ENCODE results near the gene OR52A5.

Gene OR52A5

GRCh38 chr11:5115339-5115738 is 22.8 kb downstream of the OR52A5 start:
- no peak for TF ChIP-seq CTCF (conservative IDR thresholded peaks at IDR 0.05; ENCODE audit: low read depth)
- CTCF ChIA-PET, result no interaction called here
- POLR2A ChIA-PET (ENCODE audit: low non-redundant PET), result no interaction called here
- no peak overlapping the region for H3K27ac ChIP-seq
- DNase-seq (ENCODE audit: low spot score), result no peak

DNA sequence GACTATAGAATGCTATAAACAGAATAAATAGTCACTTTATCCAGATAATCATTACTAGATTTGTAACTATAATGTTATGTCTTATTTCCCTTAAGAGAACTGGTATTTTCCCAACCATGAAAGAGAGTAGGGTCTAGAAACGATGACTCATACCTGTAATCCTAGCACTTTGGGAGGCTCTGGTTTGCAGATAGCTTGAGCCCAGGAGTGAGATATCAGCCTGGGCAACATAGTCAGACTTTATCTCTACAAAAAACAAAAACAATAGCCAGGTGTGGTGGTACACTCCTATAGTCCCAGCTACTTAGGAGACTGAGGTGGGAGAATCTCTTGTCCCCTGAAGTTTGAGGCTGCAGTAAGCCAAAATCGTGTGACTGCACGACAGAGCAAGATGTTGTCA is 30.9 kb downstream of the OR52A5 start:
- H3K27ac ChIP-seq, result no peak overlapping the region
- POLR2A ChIA-PET (ENCODE audit: low non-redundant PET), result no interaction called here
- no peak for TF ChIP-seq CTCF (conservative IDR thresholded peaks at IDR 0.05; ENCODE audit: low read depth)
- DNase-seq (ENCODE audit: low spot score), result no peak
- CTCF ChIA-PET, result no interaction called here

DNA sequence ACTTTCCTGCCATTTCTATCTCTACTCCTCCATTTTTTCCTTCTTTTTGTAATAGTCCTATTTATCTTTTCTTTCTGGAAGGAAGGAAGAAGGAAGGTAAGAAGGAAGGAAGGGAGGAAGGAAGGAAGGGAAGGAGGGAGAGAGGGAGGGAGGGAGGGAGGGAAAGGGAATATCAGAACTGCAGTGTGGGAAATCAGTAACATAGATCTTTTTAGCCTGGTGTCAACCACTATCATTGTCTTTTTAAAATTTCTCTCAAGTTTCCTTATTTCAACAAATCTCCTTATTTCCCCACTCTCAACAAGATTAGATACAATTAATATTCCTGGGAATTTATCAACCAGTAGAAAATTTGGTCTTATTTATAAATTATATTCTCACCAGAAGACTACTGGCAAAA is 35.1 kb downstream of the OR52A5 start:
- H3K27ac ChIP-seq, result no peak overlapping the region
- TF ChIP-seq CTCF (conservative IDR thresholded peaks at IDR 0.05; ENCODE audit: low read depth), result no peak
- ChIA-PET CTCF (no interaction called here), POLR2A (ENCODE audit: low non-redundant PET) (no interaction called here)
- DNase-seq (ENCODE audit: low spot score), result no peak

DNA sequence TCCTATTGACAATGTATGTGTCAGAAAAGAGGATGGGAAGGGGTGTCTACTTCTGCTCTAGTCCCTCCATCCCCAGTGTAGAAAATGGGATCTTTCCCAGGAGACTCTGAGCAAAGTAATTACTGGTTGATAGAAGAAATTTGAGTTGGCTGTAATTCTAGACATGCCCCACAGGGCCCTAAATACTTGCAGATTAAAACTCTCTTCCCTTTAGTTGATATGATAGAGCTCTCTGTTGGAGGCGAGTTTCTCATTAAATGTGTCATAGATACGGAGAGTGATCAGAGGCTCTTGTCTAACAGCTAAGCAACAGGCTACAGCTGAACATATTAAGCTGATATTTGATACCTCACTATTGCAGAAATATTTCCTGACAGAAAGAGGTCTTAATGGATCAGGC is 35.9 kb downstream of the OR52A5 start:
- no peak for TF ChIP-seq CTCF (conservative IDR thresholded peaks at IDR 0.05; ENCODE audit: low read depth)
- no peak for DNase-seq (ENCODE audit: low spot score)

DNA sequence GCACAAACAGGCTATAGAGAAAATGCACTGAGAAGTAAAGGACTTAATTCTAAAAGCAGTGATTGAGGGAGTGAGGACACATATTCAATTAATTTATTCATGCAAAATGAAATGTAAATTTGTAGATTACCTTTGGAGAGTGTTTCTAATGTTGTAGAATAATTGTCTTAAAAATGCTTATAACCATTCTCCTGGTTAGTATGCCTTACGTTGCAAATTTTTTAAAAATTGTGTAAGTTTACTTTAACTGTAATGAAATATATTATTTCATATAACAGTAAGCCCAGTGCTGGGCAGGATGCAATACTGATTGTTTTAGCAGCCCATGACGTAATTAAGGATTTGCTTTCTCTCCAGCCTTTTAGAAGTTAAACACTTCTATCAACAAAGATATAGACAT is 42.1 kb downstream of the OR52A5 start:
- no peak overlapping the region for H3K27ac ChIP-seq
- TF ChIP-seq CTCF (conservative IDR thresholded peaks at IDR 0.05; ENCODE audit: low read depth), result no peak
- CTCF ChIA-PET, result no interaction called here
- DNase-seq (ENCODE audit: low spot score), result no peak
- POLR2A ChIA-PET (ENCODE audit: low non-redundant PET), result no interaction called here

More for the DNA sequence above, 35.9 kb downstream of the OR52A5 start:
- no peak overlapping the region for H3K27ac ChIP-seq
- CTCF ChIA-PET, result interaction anchor here (0.6 kb wide), 1 partner anchor 469 kb away, joined by 7 read pairs; no protein-coding TSS in a partner anchor
- POLR2A ChIA-PET (ENCODE audit: low non-redundant PET), result no interaction called here

DNA sequence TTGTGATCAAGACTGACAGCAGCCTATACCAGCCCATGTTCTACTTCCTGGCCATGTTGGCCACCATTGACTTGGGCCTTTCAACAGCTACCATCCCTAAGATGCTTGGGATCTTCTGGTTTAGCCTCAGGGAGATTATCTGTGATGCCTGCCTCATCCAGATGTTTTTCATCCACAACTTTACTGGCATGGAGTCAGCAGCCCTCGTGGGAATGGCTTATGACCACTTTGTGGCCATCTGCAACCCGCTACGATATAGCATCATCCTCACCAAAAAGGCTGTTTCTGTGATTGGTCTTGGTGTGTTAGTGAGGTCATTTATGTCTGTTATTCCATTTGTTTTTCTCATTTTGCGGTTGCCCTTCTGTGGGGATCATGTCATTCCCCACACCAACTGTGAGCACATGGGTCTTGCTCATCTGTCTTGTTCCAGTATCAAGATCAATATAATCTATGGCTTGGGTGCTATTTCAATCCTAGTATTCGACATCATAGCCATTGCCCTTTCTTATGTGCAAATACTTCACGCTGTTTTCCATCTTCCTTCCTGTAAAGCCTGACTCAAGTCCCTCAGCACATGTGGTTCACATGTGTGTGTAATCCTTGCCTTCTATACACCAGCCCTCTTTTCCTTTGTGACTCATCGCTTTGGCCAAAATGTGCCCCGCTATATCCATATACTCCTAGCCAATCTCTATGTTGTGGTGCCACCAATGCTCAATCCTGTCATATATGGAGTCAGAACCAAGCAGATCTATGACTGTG is 45.2 kb downstream of the OR52A5 start:
- ChIA-PET POLR2A (ENCODE audit: low non-redundant PET) (no interaction called here), CTCF (no interaction called here)
- DNase-seq (ENCODE audit: low spot score), result no peak
- H3K27ac ChIP-seq, result no peak overlapping the region
- no peak for TF ChIP-seq CTCF (conservative IDR thresholded peaks at IDR 0.05; ENCODE audit: low read depth)

Data from RWPE1 (cell line).